ENCODE data around the gene ST3GAL5. TPM values are rescaled to one million over a fixed set of nuclear protein-coding genes. Genes with fewer than 3 reads are reported as not detected.

The ST3GAL5 gene
- total RNA-seq, 1 donor from 2014 or later: 20.0 TPM

DNA sequence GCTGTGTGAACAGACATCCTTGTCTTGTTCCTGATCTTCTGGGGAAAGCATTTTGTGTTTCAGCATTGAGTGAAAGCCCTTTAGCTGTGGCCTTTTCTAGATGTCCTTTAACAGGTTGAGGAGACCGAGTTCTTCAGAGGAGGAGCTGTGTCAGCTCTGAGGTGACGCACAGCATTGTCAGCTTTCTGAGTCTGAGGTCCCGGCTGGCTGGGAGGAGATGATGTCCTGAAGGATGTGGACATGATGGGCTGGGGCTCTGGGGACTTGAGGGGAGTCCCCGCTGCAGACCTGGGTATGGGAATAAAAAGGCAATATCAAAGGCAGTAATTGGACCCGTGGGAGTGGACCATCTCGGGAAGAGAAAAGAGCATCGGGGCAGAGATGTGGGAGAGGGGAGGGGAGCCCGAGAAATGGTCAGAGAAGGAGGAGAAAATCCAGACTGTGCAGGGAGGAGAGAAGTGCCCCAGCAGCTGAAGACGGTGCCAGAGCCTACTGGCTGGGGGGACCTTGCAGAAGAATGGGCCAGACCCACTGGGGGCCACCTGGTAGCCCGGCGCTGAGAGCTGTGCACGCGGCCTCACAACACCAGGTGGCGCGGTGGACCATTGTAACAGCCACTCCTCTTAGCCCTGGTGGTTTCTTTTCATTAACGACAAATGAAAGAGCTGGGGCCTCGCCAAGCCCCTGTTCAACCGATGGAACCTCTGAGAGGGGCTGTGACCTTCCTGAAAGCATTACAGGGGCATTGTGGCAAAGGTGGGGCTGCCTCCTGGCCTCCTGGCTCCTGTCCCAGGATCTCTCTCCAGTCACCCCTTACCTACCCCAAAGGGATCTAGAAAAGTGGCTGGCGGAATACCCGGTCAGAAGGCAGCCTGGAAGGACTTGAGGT lies 61.6 kb downstream of the ST3GAL5 start:
- Mint-ChIP-seq H3K9me3 (ENCODE audit: low read depth) (no peaks in the 10 kb centered on the region), H3K27ac (ENCODE audit: unreplicated experiment) (no peak overlapping the region), H3K27me3 (ENCODE audit: low read depth) (peaks cover 10% of the 10 kb centered on the region), H3K4me1 (ENCODE audit: low read depth) (no peaks in the 10 kb centered on the region), H3K4me3 (ENCODE audit: unreplicated experiment) (no peak overlapping the region), H3K36me3 (ENCODE audit: low read depth) (no peaks in the 10 kb centered on the region)
- TF ChIP-seq, protein P1, sequence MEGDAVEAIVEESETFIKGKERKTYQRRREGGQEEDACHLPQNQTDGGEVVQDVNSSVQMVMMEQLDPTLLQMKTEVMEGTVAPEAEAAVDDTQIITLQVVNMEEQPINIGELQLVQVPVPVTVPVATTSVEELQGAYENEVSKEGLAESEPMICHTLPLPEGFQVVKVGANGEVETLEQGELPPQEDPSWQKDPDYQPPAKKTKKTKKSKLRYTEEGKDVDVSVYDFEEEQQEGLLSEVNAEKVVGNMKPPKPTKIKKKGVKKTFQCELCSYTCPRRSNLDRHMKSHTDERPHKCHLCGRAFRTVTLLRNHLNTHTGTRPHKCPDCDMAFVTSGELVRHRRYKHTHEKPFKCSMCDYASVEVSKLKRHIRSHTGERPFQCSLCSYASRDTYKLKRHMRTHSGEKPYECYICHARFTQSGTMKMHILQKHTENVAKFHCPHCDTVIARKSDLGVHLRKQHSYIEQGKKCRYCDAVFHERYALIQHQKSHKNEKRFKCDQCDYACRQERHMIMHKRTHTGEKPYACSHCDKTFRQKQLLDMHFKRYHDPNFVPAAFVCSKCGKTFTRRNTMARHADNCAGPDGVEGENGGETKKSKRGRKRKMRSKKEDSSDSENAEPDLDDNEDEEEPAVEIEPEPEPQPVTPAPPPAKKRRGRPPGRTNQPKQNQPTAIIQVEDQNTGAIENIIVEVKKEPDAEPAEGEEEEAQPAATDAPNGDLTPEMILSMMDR (IDR thresholded peaks at IDR 0.05): peak; percentile 94
- no peak for DNase-seq (ENCODE audit: low spot score)

DNA sequence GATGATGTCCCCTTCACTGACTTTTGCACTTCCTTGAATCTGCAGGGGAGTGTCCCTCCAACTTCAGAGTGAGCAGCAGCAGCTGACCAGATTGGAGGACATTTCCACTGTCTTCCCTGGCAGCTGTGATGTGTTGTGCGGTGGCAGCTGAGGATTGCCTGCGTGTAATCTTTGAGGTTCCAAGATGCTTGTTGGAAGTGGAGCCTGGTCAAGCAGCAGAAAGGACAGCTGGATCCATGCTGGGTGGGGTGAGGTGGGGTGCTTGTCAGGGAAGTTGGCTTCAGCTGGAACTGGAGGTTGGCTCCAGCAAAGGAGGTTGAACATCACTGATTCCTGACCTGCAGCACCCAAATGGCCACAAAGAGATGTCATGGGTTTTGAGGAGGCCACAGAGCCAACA lies 64.8 kb downstream of the ST3GAL5 start:
- Mint-ChIP-seq H3K36me3 (ENCODE audit: low read depth) (no peaks in the 10 kb centered on the region), H3K27me3 (ENCODE audit: low read depth) (peaks cover 32% of the 10 kb centered on the region), H3K9me3 (ENCODE audit: low read depth) (no peaks in the 10 kb centered on the region), H3K27ac (ENCODE audit: unreplicated experiment) (no peak overlapping the region), H3K4me3 (ENCODE audit: unreplicated experiment) (no peak overlapping the region), H3K4me1 (ENCODE audit: low read depth) (no peaks in the 10 kb centered on the region)
- no peak for DNase-seq (ENCODE audit: low spot score)
- TF ChIP-seq, protein P1 (IDR thresholded peaks at IDR 0.05): no peak

DNA sequence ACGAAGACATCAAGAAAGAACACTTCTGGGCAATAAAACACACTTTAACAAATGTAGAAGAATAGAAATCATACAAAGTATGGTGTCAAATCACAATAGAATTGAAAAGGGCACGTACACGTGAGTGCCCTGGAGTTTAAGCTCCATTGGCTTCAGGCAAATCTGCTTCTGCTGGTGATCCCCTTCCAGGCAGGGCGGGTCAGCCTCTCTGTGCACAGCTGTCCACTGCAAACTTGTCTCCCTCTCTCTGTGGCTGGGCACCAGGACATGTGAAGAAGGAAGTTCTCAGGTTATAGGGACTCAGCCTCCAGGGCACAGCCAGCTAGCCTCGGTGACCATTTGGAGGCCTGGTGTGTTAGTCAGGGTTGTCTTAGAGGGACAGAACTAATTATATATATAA lies 66.0 kb downstream of the ST3GAL5 start:
- Mint-ChIP-seq H3K36me3 (ENCODE audit: low read depth) (no peaks in the 10 kb centered on the region), H3K27me3 (ENCODE audit: low read depth) (peaks cover 40% of the 10 kb centered on the region), H3K27ac (ENCODE audit: unreplicated experiment) (no peak overlapping the region), H3K9me3 (ENCODE audit: low read depth) (no peaks in the 10 kb centered on the region), H3K4me1 (ENCODE audit: low read depth) (no peaks in the 10 kb centered on the region), H3K4me3 (ENCODE audit: unreplicated experiment) (no peak overlapping the region)
- TF ChIP-seq, protein P1 (IDR thresholded peaks at IDR 0.05): no peak
- no peak for DNase-seq (ENCODE audit: low spot score)

DNA sequence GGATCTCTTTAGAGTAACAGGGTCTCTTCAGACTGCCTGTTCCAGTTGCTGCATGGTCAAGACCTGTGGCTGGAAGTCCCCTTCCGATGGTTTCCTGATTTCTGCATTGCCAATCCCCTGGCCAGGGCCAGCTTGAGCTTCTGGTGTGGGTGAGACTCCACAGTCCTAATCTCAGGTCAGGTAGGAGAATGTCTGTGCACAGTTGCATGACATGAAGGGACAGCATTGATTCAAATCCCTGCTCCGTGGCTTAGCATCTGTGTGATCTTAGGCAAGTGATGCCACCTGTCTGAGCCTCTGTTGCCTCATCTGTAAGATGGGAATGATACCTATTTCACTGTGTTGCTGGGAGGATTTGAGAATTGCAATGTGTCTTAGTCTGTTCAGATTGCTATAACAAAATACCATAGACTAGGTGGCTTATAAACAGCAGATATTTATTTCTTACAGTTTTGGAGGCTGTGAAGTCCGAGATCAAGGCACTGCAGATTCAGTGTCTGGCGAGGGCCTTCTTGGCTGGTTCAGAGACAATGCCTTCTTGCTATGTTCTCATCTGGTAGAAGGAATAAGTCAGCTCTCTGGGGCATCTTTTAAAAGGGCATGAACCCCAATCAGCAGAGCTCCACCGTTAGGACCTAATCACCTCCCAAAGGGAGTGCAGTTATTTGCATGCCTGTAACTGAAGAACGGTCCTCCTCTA lies 68.8 kb downstream of the ST3GAL5 start:
- no peaks in the 10 kb centered on the region for H3K9me3 Mint-ChIP-seq (ENCODE audit: low read depth)
- DNase-seq (ENCODE audit: low spot score): no peak
- TF ChIP-seq, protein P1 (IDR thresholded peaks at IDR 0.05): no peak

DNA sequence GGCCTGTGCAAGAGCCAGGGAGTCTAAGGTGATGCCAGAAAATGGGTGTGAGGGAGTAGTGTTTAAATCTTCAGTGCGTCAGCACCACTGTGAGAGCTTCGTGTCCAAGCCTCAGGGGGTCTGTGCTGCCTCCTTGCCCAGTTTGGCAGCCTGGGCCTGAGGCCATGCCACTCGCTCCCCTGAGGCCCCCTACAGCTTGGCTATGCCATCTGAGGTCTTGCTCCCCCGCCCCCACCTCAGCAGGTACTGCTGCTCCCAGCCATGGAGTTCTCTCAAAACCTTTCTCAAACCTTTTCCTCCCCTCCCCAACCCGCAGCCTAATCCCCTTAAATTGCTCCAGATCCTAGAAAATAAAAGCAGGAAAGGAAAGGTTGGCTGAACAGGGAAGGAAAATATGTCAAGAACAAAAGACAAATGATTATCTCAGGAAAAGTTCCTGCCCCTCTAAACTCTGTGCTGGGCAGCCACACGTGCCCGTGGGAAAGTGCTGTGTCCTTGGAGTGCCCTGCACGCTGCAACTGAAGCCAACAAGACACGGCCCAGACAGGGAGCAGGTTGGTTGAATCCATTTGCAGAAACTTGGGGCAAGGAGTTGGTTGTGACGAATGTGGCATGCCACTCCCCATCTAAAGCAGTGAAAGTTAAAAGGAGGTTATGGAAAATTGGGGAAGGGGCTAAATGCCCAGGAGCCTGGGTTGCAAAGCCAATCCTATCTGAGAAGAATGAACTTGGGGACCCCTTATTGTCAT lies 73.8 kb downstream of the ST3GAL5 start:
- TF ChIP-seq, protein P1 (IDR thresholded peaks at IDR 0.05): no peak
- peaks cover 40% of the 10 kb centered on the region for H3K27me3 Mint-ChIP-seq (ENCODE audit: low read depth)

More for the DNA sequence above, 68.8 kb downstream of the ST3GAL5 start:
- Mint-ChIP-seq H3K4me3 (ENCODE audit: unreplicated experiment) (no peak overlapping the region), H3K36me3 (ENCODE audit: low read depth) (no peaks in the 10 kb centered on the region), H3K27ac (ENCODE audit: unreplicated experiment) (no peak overlapping the region), H3K27me3 (ENCODE audit: low read depth) (peaks cover 50% of the 10 kb centered on the region), H3K4me1 (ENCODE audit: low read depth) (no peaks in the 10 kb centered on the region)

More for the DNA sequence above, 73.8 kb downstream of the ST3GAL5 start:
- no peak overlapping the region for H3K27ac Mint-ChIP-seq (ENCODE audit: unreplicated experiment)
- no peaks in the 10 kb centered on the region for H3K9me3 Mint-ChIP-seq (ENCODE audit: low read depth)
- no peak for DNase-seq (ENCODE audit: low spot score)
- H3K4me1 Mint-ChIP-seq (ENCODE audit: low read depth): peaks cover 4% of the 10 kb centered on the region
- no peaks in the 10 kb centered on the region for H3K36me3 Mint-ChIP-seq (ENCODE audit: low read depth)
- H3K4me3 Mint-ChIP-seq (ENCODE audit: unreplicated experiment): no peak overlapping the region

Measured in chondrocyte (in vitro differentiated cells).